Activated naive CD4-positive, alpha-beta T cell treated with anti-CD3 and anti-CD28 coated beads for 36 hours (primary cell): ENCODE data around the gene ABCC10. TPM values are rescaled to one million over a fixed set of nuclear protein-coding genes. Genes with fewer than 3 reads are reported as not detected.
A peak's percentile ranks its signal among the peaks of the same experiment; 100 is the strongest.
"Not testable (repeated sequence)": the region's sequence is repeated elsewhere in the genome, so short reads cannot be mapped to it uniquely, and the experiment has no call there.

Source experiments
- CTCF ChIA-PET: fragments of 350-600 bp; sonication (Branson Sonifier 250); formaldehyde crosslinking; loops from one replicate; lab custom pipeline; 2021; ENCODE audit warnings: antibody characterized with exemption; lab: Charles Lee
- DNase-seq: peaks from one replicate; pipeline ENCODE4 v3.0.0-alpha.2; 2020
- H3K27ac Mint-ChIP-seq: one replicate; pipeline ENCODE4 v1.8.0; 2021; ENCODE audit warnings: mild to moderate bottlenecking, mixed read lengths
- H3K27me3 Mint-ChIP-seq: one replicate; pipeline ENCODE4 v1.8.0; 2021; ENCODE audit warnings: low read depth, mixed read lengths
- H3K36me3 Mint-ChIP-seq: one replicate; pipeline ENCODE4 v1.8.0; 2021; ENCODE audit warnings: low read depth, mixed read lengths
- H3K4me1 Mint-ChIP-seq: one replicate; pipeline ENCODE4 v1.8.0; 2021; ENCODE audit warnings: low read depth, mixed read lengths
- H3K4me3 Mint-ChIP-seq: one replicate; pipeline ENCODE4 v1.8.0; 2021; ENCODE audit warnings: mild to moderate bottlenecking, moderate library complexity, mixed read lengths
- H3K9me3 Mint-ChIP-seq: one replicate; pipeline ENCODE4 v1.8.0; 2021; ENCODE audit warnings: mixed read lengths
- intact Hi-C: fragments of 100-400 bp; cut with micrococcal nuclease; formaldehyde crosslinking; loops from one replicate; pipeline ENCODE4 v1.15.1; 2023
- total RNA-seq, 2 experiments: library from RNA; stranded (reverse); gene quantifications; one replicate each; pipeline ENCODE4 v1.2.3, GENCODE V29; 2021

Gene ABCC10
- total RNA-seq, 2 experiments from 2014 or later = 22.7 to 26.6 TPM

- H3K27ac Mint-ChIP-seq, H3K27me3 Mint-ChIP-seq, DNase-seq, H3K36me3 Mint-ChIP-seq, intact Hi-C loops, H3K9me3 Mint-ChIP-seq: not testable (repeated sequence)
- CTCF ChIA-PET = interaction anchor here (1.2 kb wide), 1 partner anchor 113 kb away, joined by 4 read pairs; no protein-coding TSS in a partner anchor
- H3K4me3 Mint-ChIP-seq = peak overlapping the region; percentile 27
- H3K4me1 Mint-ChIP-seq = peaks cover 15% of the 10 kb centered on the region
These were observed 34.2 kb upstream of the ABCC10 start for GRCh38 chr6:43393133-43393532.

GRCh38 chr6:43393602-43394001 lies 33.7 kb upstream of the ABCC10 start:
- Mint-ChIP-seq H3K9me3 (no peaks in the 10 kb centered on the region), H3K4me1 (peaks cover 15% of the 10 kb centered on the region), H3K4me3 (peak overlapping the region; percentile 27), H3K36me3 (no peaks in the 10 kb centered on the region), H3K27me3 (no peaks in the 10 kb centered on the region), H3K27ac (no peak overlapping the region)
- intact Hi-C loops = no loop called here
- no peak for DNase-seq
- CTCF ChIA-PET = no interaction called here

- Mint-ChIP-seq H3K4me1 (peaks cover 15% of the 10 kb centered on the region), H3K4me3 (no peak overlapping the region), H3K9me3 (no peaks in the 10 kb centered on the region), H3K27me3 (no peaks in the 10 kb centered on the region), H3K27ac (no peak overlapping the region), H3K36me3 (no peaks in the 10 kb centered on the region)
- CTCF ChIA-PET = interaction anchor here (0.7 to 2.3 kb wide), 3 partner anchors 8 to 111 kb away, joined by 3 to 8 read pairs (median 5); no protein-coding TSS in a partner anchor
- DNase-seq = no peak
- intact Hi-C loops = loop anchor here (5.0 kb wide), 2 partner anchors 33 to 88 kb away; partner anchors contain the start of gene CRIP3
These were observed 32.4 kb upstream of the ABCC10 start for GRCh38 chr6:43394982-43395381.

GRCh38 chr6:43395776-43396175 lies 31.6 kb upstream of the ABCC10 start:
- intact Hi-C loops = loop anchor here (5.0 kb wide), 2 partner anchors 33 to 88 kb away; partner anchors contain the start of gene CRIP3
- no peak for DNase-seq
- H3K27me3 Mint-ChIP-seq = no peaks in the 10 kb centered on the region
- CTCF ChIA-PET = interaction anchor here (0.7 to 2.3 kb wide), 4 partner anchors 9 to 127 kb away, joined by 3 to 8 read pairs (median 4); no protein-coding TSS in a partner anchor
- H3K4me3 Mint-ChIP-seq = no peak overlapping the region
- H3K4me1 Mint-ChIP-seq = peaks cover 12% of the 10 kb centered on the region
- no peaks in the 10 kb centered on the region for H3K36me3 Mint-ChIP-seq
- no peak overlapping the region for H3K27ac Mint-ChIP-seq
- H3K9me3 Mint-ChIP-seq = no peaks in the 10 kb centered on the region

GRCh38 chr6:43396408-43397149 lies 30.8 kb upstream of the ABCC10 start:
- no peaks in the 10 kb centered on the region for H3K27me3 Mint-ChIP-seq
- DNase-seq = no peak
- no peaks in the 10 kb centered on the region for H3K9me3 Mint-ChIP-seq
- no peaks in the 10 kb centered on the region for H3K36me3 Mint-ChIP-seq
- H3K27ac Mint-ChIP-seq = no peak overlapping the region
- CTCF ChIA-PET = interaction anchor here (0.7 to 2.3 kb wide), 5 partner anchors 10 to 167 kb away, joined by 3 to 10 read pairs (median 6); partner anchors contain the start of gene DNPH1
- intact Hi-C loops = loop anchor here (5.0 kb wide), 2 partner anchors 34 to 89 kb away; partner anchors contain the start of gene CRIP3
- H3K4me3 Mint-ChIP-seq = no peak overlapping the region
- peaks cover 4% of the 10 kb centered on the region for H3K4me1 Mint-ChIP-seq

GRCh38 chr6:43399932-43400487 lies 27.3 kb upstream of the ABCC10 start:
- Mint-ChIP-seq H3K27ac (no peak overlapping the region), H3K27me3 (no peaks in the 10 kb centered on the region), H3K4me1 (peaks cover 1% of the 10 kb centered on the region), H3K9me3 (no peaks in the 10 kb centered on the region), H3K4me3 (no peak overlapping the region), H3K36me3 (no peaks in the 10 kb centered on the region)
- DNase-seq = no peak
- CTCF ChIA-PET = no interaction called here
- intact Hi-C loops = loop anchor here (5.0 kb wide), 2 partner anchors 38 to 93 kb away; partner anchors contain the start of gene CRIP3

- H3K9me3 Mint-ChIP-seq = no peaks in the 10 kb centered on the region
- no peaks in the 10 kb centered on the region for H3K36me3 Mint-ChIP-seq
- H3K4me3 Mint-ChIP-seq = no peak overlapping the region
- peaks cover 1% of the 10 kb centered on the region for H3K4me1 Mint-ChIP-seq
- H3K27me3 Mint-ChIP-seq = peaks cover 2% of the 10 kb centered on the region
- intact Hi-C loops = no loop called here
- H3K27ac Mint-ChIP-seq = no peak overlapping the region
- CTCF ChIA-PET = interaction anchor here (0.6 to 0.8 kb wide), 2 partner anchors 15 to 93 kb away, joined by 3 read pairs; partner anchors contain the start of gene CRIP3
- no peak for DNase-seq
These were observed 25.6 kb upstream of the ABCC10 start for GRCh38 chr6:43401730-43402129.

GRCh38 chr6:43402820-43403219 lies 24.5 kb upstream of the ABCC10 start:
- Mint-ChIP-seq H3K4me1 (peaks cover under 1% of the 10 kb centered on the region), H3K9me3 (no peaks in the 10 kb centered on the region), H3K36me3 (no peaks in the 10 kb centered on the region), H3K27ac (no peak overlapping the region), H3K27me3 (peaks cover 2% of the 10 kb centered on the region), H3K4me3 (no peak overlapping the region)
- CTCF ChIA-PET = interaction anchor here (1.1 kb wide), 1 partner anchor 12 kb away, joined by 4 read pairs; no protein-coding TSS in a partner anchor
- intact Hi-C loops = no loop called here
- no peak for DNase-seq

GRCh38 chr6:43405354-43405753 lies 22.0 kb upstream of the ABCC10 start:
- CTCF ChIA-PET = interaction anchor here (1.4 kb wide), 1 partner anchor 102 kb away, joined by 4 read pairs; no protein-coding TSS in a partner anchor
- no peaks in the 10 kb centered on the region for H3K36me3 Mint-ChIP-seq

GRCh38 chr6:43407296-43407695 lies 20.0 kb upstream of the ABCC10 start:
- CTCF ChIA-PET = interaction anchor here (0.7 kb wide), 1 partner anchor 64 kb away, joined by 3 read pairs; no protein-coding TSS in a partner anchor

More at GRCh38 chr6:43405354-43405753, 22.0 kb upstream of the ABCC10 start:
- H3K27me3 Mint-ChIP-seq = peaks cover 2% of the 10 kb centered on the region
- no peaks in the 10 kb centered on the region for H3K4me1 Mint-ChIP-seq
- H3K9me3 Mint-ChIP-seq = no peaks in the 10 kb centered on the region
- no peak overlapping the region for H3K27ac Mint-ChIP-seq
- H3K4me3 Mint-ChIP-seq = no peak overlapping the region
- no peak for DNase-seq
- intact Hi-C loops = no loop called here

GRCh38 chr6:43408259-43408658 lies 19.1 kb upstream of the ABCC10 start:
- no peak overlapping the region for H3K4me3 Mint-ChIP-seq
- H3K4me1 Mint-ChIP-seq = no peaks in the 10 kb centered on the region
- intact Hi-C loops = no loop called here
- no peaks in the 10 kb centered on the region for H3K36me3 Mint-ChIP-seq
- H3K27me3 Mint-ChIP-seq = peaks cover 2% of the 10 kb centered on the region
- CTCF ChIA-PET = no interaction called here
- no peaks in the 10 kb centered on the region for H3K9me3 Mint-ChIP-seq
- DNase-seq = no peak
- no peak overlapping the region for H3K27ac Mint-ChIP-seq

More at GRCh38 chr6:43407296-43407695, 20.0 kb upstream of the ABCC10 start:
- no peak for DNase-seq
- no peaks in the 10 kb centered on the region for H3K36me3 Mint-ChIP-seq
- no peak overlapping the region for H3K4me3 Mint-ChIP-seq
- intact Hi-C loops = no loop called here
- peaks cover 2% of the 10 kb centered on the region for H3K27me3 Mint-ChIP-seq
- no peaks in the 10 kb centered on the region for H3K9me3 Mint-ChIP-seq
- H3K4me1 Mint-ChIP-seq = no peaks in the 10 kb centered on the region
- H3K27ac Mint-ChIP-seq = no peak overlapping the region

GRCh38 chr6:43410776-43411175 lies 16.6 kb upstream of the ABCC10 start:
- H3K4me1 Mint-ChIP-seq, CTCF ChIA-PET, H3K36me3 Mint-ChIP-seq: not testable (repeated sequence)

More at GRCh38 chr6:43410776-43411175, 16.6 kb upstream of the ABCC10 start:
- intact Hi-C loops, H3K4me3 Mint-ChIP-seq, H3K27me3 Mint-ChIP-seq, DNase-seq, H3K27ac Mint-ChIP-seq, H3K9me3 Mint-ChIP-seq: not testable (repeated sequence)
